ENCODE results near the gene USP12. TPM values are rescaled to one million over a fixed set of nuclear protein-coding genes. Genes with fewer than 3 reads are reported as not detected.

USP12 gene
- total and polyA plus RNA-seq, 2 experiments from 2014 or later, result 18.4 to 39.3 TPM

GRCh38 chr13:27199211-27199610, 27.6 kb upstream of the USP12 start:
- Histone ChIP-seq H3K4me3 (no peak overlapping the region), H3K4me1 (ENCODE audit: insufficient read depth) (peaks cover 13% of the 10 kb centered on the region; the same call in 1 of the 2 replicates), H3K4me2 (no peak overlapping the region), H3K27ac (ENCODE audit: low read depth) (no peak overlapping the region), H3F3A (replicated peaks; ENCODE audit: low read depth) (no peaks in the 10 kb centered on the region), H3K79me2 (replicated peaks; ENCODE audit: insufficient read depth) (no peaks in the 10 kb centered on the region), H2AFZ (no peak overlapping the region), H3K27me3 (ENCODE audit: insufficient read depth) (no peaks in the 10 kb centered on the region), H3K36me3 (ENCODE audit: insufficient read depth) (no peaks in the 10 kb centered on the region), H4K20me1 (replicated peaks; ENCODE audit: insufficient read depth) (no peaks in the 10 kb centered on the region), H3K9me2 (ENCODE audit: insufficient read depth) (peaks cover 14% of the 10 kb centered on the region; the same call in 1 of the 2 replicates)
- H3K9me3 Mint-ChIP-seq, result no peaks in the 10 kb centered on the region; the same call in 2 of the 3 replicates
- no peaks in the 10 kb centered on the region for H3K36me3 Mint-ChIP-seq (ENCODE audit: low read depth)
- TF ChIP-seq EZH2 (IDR thresholded peaks at IDR 0.05; ENCODE audit: low read depth, unreplicated experiment) (no peak), NANOG (IDR thresholded peaks at IDR 0.05; ENCODE audit: borderline replicate concordance) (no peak), ZNF114 (CRISPR knock-in tag; IDR thresholded peaks at IDR 0.05) (no peak), EZH2phosphoT487 (IDR thresholded peaks at IDR 0.05; ENCODE audit: unreplicated experiment) (no peak), STAT1 (IDR thresholded peaks at IDR 0.05; ENCODE audit: unreplicated experiment) (no peak), ZNF331 (CRISPR knock-in tag; IDR thresholded peaks at IDR 0.05; ENCODE audit: low read depth) (no peak), REST (IDR thresholded peaks at IDR 0.05; ENCODE audit: unreplicated experiment) (no peak), JUNB (IDR thresholded peaks at IDR 0.05; ENCODE audit: unreplicated experiment) (no peak), CTCF (conservative IDR thresholded peaks at IDR 0.05; ENCODE audit: low read depth in 2 of 2) (no peak), POLR2AphosphoS5 (IDR thresholded peaks at IDR 0.05; ENCODE audit: low read depth) (no peak), ETS1 (IDR thresholded peaks at IDR 0.05) (no peak)
- DNase-seq (ENCODE audit: low spot score) (no peak), ATAC-seq (no peak)
- no peak overlapping the region for H3K27ac Mint-ChIP-seq
- H3K27me3 Mint-ChIP-seq (ENCODE audit: insufficient read depth, low read depth, poor library complexity), result peaks cover 8% of the 10 kb centered on the region
- H3K4me1 Mint-ChIP-seq, result peaks cover 21% of the 10 kb centered on the region
- H3K4me3 Mint-ChIP-seq, result no peak overlapping the region

Data from GM23338 (cell line).